Chondrocyte (in vitro differentiated cells): ENCODE measurements around the gene VDAC1. TPM values are rescaled to one million over a fixed set of nuclear protein-coding genes. Genes with fewer than 3 reads are reported as not detected.

Experiments used
- DNase-seq: peaks from one replicate; pipeline ENCODE4 v3.0.0; 2021; ENCODE audit warnings: mixed read lengths, low spot score
- H3K27ac Mint-ChIP-seq: one replicate; pipeline ENCODE4 v1.8.0; 2021; ENCODE audit warnings: mild to moderate bottlenecking, moderate library complexity, mixed read lengths; ENCODE audit not compliant: unreplicated experiment
- H3K27me3 Mint-ChIP-seq: 2 replicates; pipeline ENCODE4 v1.8.0; 2021; ENCODE audit warnings: low read depth, mixed read lengths
- H3K36me3 Mint-ChIP-seq: 2 replicates; pipeline ENCODE4 v1.8.0; 2021; ENCODE audit warnings: low read depth, mixed read lengths
- H3K4me1 Mint-ChIP-seq: 2 replicates; pipeline ENCODE4 v1.8.0; 2021; ENCODE audit warnings: low read depth, mild to moderate bottlenecking, mixed read lengths
- H3K4me3 Mint-ChIP-seq: one replicate; pipeline ENCODE4 v1.8.0; 2021; ENCODE audit warnings: mild to moderate bottlenecking, moderate library complexity, mixed read lengths; ENCODE audit not compliant: unreplicated experiment
- H3K9me3 Mint-ChIP-seq: 2 replicates; pipeline ENCODE4 v1.8.0; 2021; ENCODE audit warnings: low read depth, mixed read lengths
- total RNA-seq: library from RNA; stranded (reverse); gene quantifications from 3 replicates; pipeline ENCODE4 v1.2.1, GENCODE V29; 2021
- TF ChIP-seq, protein P1 (sequence below): fragments of 200-600 bp; sonication (generic); IDR thresholded peaks from 2 replicates; pipeline ENCODE4 v1.5.0; 2021; ENCODE audit warnings: antibody characterized with exemption, mild to moderate bottlenecking, moderate library complexity

The VDAC1 gene
- total RNA-seq, 1 donor from 2014 or later, result 138 TPM

DNA sequence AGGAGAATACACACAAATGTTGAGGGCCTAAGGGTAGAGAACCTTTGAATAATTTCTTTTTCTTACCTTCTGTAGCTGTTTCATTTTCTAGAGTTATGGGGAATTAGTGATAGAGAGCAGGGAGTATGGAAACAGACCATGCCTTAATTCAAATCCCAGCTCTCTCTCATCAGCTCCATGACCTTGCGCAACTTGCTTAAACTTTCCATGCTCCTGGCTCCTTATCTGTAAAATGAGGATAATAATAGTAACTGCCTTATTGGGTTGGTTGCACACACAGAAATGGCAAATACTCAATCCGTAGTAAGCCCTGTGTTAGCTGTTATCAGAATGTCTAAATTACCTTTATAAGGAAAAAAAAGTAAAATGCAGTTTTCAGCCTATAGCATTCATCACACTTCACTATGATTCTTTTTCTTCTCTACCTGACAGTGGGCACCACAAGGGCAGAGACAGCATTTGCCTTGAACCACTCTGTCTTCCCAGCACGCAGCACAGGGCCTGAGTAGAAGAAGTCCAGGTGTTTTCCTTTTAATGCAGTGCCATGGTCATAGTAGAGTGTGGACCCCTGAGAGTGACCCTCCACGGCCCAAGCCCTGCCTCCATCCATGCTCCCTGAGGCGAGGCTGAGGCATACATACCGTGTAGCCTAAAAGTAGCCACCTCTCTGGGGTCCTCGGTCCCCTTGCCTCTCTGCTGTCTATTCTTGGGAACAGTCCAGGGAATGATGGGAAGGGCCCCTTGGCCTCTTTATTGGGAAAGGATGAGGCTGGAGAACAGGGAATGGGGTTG, 53.8 kb downstream of the VDAC1 start:
- H3K36me3 Mint-ChIP-seq, result peaks cover 5% of the 10 kb centered on the region
- no peak for DNase-seq
- H3K4me1 Mint-ChIP-seq, result peaks cover 31% of the 10 kb centered on the region

DNA sequence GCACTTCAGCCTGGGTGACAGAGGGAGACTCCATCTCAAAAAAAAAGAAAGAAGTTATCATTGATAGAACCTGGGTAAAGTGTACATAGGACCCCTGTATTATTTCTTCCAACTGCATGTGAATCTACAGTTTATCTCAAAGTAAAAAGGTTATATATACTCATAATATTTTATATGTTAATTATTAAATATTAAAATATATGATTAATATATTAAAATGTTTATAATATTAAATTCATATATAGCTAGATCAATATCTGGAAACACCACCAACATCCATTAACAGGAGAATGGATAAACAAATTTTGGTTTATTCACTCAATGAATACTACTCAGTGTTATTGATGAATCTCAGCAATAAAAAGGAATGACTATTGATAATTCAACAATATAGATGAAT, 56.1 kb downstream of the VDAC1 start:
- Mint-ChIP-seq H3K27me3 (no peaks in the 10 kb centered on the region), H3K27ac (no peak overlapping the region), H3K9me3 (no peaks in the 10 kb centered on the region), H3K4me3 (no peak overlapping the region), H3K36me3 (peaks cover 2% of the 10 kb centered on the region), H3K4me1 (peaks cover 27% of the 10 kb centered on the region)
- DNase-seq, result no peak
- TF ChIP-seq, protein P1, sequence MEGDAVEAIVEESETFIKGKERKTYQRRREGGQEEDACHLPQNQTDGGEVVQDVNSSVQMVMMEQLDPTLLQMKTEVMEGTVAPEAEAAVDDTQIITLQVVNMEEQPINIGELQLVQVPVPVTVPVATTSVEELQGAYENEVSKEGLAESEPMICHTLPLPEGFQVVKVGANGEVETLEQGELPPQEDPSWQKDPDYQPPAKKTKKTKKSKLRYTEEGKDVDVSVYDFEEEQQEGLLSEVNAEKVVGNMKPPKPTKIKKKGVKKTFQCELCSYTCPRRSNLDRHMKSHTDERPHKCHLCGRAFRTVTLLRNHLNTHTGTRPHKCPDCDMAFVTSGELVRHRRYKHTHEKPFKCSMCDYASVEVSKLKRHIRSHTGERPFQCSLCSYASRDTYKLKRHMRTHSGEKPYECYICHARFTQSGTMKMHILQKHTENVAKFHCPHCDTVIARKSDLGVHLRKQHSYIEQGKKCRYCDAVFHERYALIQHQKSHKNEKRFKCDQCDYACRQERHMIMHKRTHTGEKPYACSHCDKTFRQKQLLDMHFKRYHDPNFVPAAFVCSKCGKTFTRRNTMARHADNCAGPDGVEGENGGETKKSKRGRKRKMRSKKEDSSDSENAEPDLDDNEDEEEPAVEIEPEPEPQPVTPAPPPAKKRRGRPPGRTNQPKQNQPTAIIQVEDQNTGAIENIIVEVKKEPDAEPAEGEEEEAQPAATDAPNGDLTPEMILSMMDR, result no peak

More for the DNA sequence above, 53.8 kb downstream of the VDAC1 start:
- TF ChIP-seq, protein P1, result no peak
- no peak overlapping the region for H3K27ac Mint-ChIP-seq
- no peaks in the 10 kb centered on the region for H3K27me3 Mint-ChIP-seq
- H3K4me3 Mint-ChIP-seq, result no peak overlapping the region
- no peaks in the 10 kb centered on the region for H3K9me3 Mint-ChIP-seq

DNA sequence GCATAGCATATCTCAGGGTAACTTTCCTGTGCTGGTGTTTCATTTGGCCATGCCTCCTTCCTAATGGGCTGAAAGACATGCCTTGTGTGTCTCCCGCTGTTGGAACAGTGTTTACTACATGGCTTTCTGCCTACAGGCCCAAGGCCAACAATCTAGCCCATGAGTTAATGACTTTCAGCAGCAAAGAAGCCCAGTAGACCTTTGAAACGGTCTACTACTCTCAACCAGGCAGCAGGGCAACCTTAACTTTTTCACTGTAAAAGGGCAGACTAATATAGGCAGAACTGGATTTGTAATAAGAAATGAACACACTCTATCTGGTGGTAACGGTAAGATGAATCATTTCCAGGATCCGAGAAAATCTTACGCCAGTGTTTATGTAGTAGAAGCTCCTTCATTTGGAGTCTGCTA, 57.3 kb downstream of the VDAC1 start:
- Mint-ChIP-seq H3K9me3 (no peaks in the 10 kb centered on the region), H3K27me3 (no peaks in the 10 kb centered on the region), H3K4me3 (no peak overlapping the region), H3K4me1 (peaks cover 15% of the 10 kb centered on the region), H3K36me3 (no peaks in the 10 kb centered on the region), H3K27ac (no peak overlapping the region)
- no peak for DNase-seq
- TF ChIP-seq, protein P1, result no peak

DNA sequence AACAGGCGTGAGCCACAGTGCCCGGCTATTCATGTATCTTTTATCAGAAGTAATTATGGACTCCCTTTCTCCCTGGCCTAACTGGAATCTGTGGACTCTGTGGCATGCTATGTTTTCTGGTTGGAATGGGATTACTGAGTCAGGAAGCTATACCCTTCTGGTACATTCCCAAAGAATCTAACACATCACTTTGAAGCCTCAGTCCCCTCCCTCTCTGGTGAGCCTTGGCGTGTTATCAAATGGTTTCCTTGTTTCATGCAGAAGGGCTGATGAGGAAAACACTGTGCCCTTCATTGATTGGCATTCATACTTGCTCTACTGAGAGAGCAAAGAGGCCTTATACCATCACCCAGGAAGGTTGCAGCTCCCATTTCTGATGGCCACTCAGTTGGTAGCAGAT, 59.2 kb downstream of the VDAC1 start:
- H3K4me1 Mint-ChIP-seq, result peaks cover 9% of the 10 kb centered on the region
- H3K9me3 Mint-ChIP-seq, result no peaks in the 10 kb centered on the region
- no peak overlapping the region for H3K27ac Mint-ChIP-seq
- no peak for DNase-seq
- H3K4me3 Mint-ChIP-seq, result no peak overlapping the region
- TF ChIP-seq, protein P1, result no peak
- H3K27me3 Mint-ChIP-seq, result no peaks in the 10 kb centered on the region
- H3K36me3 Mint-ChIP-seq, result no peaks in the 10 kb centered on the region

DNA sequence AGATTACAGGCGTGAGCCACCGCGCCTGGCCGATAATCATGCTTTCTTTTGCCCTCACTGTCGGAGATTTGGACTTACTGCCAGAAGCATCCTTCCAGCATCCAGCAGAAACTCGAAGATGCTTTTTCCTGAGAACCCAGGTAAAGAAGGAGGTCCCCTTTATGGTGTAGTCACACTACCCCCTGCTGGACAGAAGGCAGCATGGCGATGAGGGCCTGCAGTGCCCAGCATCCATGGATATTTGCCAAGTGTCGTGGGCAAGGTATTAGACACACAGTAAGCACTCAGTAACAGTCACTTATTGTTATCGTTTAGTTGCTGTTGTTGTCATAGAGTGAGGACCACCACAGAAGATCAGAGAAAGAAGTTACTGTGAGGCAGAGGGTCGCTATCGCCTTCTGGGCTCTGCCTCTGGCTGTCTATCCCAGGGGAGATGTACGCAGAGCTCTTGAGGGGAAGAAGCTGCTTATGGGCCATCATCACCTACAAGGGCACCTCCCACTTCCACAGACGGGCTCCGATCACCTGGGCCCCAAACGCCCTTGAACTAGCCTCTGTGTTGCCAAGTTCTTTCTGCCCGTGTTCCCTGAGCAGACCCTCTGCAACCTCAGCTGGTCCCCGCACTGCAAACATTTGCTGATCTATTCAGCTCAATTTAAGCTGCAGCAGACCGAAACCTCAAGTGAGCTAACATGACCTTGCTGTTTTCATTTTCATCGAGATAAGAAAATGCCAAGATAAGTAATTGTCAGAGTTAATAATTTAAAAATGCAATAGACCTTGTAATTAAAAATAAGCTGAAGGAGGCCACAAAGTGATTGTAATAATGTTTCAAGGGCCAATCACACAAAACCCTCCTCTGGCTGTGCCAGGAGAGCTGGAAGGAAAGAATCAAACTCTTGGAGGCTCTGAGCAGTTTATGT, 60.3 kb downstream of the VDAC1 start:
- Mint-ChIP-seq H3K9me3 (no peaks in the 10 kb centered on the region), H3K4me1 (peaks cover 9% of the 10 kb centered on the region), H3K27ac (no peak overlapping the region), H3K36me3 (no peaks in the 10 kb centered on the region), H3K4me3 (no peak overlapping the region), H3K27me3 (no peaks in the 10 kb centered on the region)
- TF ChIP-seq, protein P1, result peak; percentile 83
- DNase-seq, result no peak
